GM12865 (cell line): ENCODE results near the gene ACER2.

Source experiments
- DNase-seq: peaks from one replicate; pipeline ENCODE4 v3.0.0; 2010; ENCODE audit warnings: low read depth
- H3K4me3 ChIP-seq: 2 replicates; pipeline ENCODE4 v1.5.1; 2011; ENCODE audit warnings: mild to moderate bottlenecking, low read depth, low read length, control low read depth
- TF ChIP-seq, protein P1 (sequence below): IDR thresholded peaks from 2 replicates; pipeline ENCODE4 v1.5.1; 2011; ENCODE audit warnings: low read length, control low read depth, low read depth, inconsistent platforms; ENCODE audit not compliant: insufficient read depth; ENCODE audit errors: missing control alignments

ACER2 gene

GRCh38 chr9:19497276-19497675 lies 88.5 kb downstream of the ACER2 start:
- no peak overlapping the region for H3K4me3 ChIP-seq
- DNase-seq, result no peak
- TF ChIP-seq, protein P1, sequence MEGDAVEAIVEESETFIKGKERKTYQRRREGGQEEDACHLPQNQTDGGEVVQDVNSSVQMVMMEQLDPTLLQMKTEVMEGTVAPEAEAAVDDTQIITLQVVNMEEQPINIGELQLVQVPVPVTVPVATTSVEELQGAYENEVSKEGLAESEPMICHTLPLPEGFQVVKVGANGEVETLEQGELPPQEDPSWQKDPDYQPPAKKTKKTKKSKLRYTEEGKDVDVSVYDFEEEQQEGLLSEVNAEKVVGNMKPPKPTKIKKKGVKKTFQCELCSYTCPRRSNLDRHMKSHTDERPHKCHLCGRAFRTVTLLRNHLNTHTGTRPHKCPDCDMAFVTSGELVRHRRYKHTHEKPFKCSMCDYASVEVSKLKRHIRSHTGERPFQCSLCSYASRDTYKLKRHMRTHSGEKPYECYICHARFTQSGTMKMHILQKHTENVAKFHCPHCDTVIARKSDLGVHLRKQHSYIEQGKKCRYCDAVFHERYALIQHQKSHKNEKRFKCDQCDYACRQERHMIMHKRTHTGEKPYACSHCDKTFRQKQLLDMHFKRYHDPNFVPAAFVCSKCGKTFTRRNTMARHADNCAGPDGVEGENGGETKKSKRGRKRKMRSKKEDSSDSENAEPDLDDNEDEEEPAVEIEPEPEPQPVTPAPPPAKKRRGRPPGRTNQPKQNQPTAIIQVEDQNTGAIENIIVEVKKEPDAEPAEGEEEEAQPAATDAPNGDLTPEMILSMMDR, result no peak

DNA sequence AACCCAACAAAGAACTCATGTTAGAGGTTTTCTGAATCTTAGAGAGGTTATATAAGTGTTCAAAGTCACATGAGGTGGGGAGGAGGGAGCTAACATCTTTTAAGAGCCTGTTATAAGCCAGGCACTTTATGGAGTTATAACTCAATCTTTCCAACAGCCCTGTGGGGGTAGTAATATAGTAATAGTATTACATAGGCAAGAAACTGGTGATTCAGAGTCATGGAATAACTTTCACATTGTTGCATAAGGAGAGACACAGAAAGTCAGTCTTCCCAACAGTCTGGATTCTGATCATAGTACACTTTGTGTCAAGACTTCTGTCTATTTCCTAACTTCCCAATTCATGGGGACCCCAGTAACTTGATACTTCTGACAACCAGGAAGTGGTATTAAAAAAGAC lies 89.2 kb downstream of the ACER2 start:
- no peak overlapping the region for H3K4me3 ChIP-seq
- no peak for DNase-seq
- TF ChIP-seq, protein P1, result no peak
